CD4-positive, alpha-beta memory T cell (primary cell): Measurements from ENCODE around the gene SAMD4A. TPM values are rescaled to one million over a fixed set of nuclear protein-coding genes. Genes with fewer than 3 reads are reported as not detected.
A peak's percentile ranks its signal among the peaks of the same experiment; 100 is the strongest.
"Not testable (repeated sequence)": the region's sequence is repeated elsewhere in the genome, so short reads cannot be mapped to it uniquely, and the experiment has no call there.

ENCODE experiments used
- CTCF ChIA-PET: fragments of 350-600 bp; sonication (Branson Sonifier 250); formaldehyde crosslinking; loops from one replicate; lab custom pipeline; 2021; ENCODE audit warnings: inconsistent platforms; ENCODE audit not compliant: partially characterized antibody; lab: Charles Lee
- POLR2A ChIA-PET: fragments of 350-600 bp; sonication (Branson Sonifier 250); formaldehyde crosslinking; loops from one replicate; lab custom pipeline; 2021; ENCODE audit not compliant: partially characterized antibody; lab: Charles Lee
- DNase-seq, 5 donors: peaks; one replicate each; pipeline versions ENCODE4 v3.0.0 to v3.0.0-alpha.2; 2020 to 2022; ENCODE audit warnings: mixed read lengths in 1 of 5
- H3K27ac ChIP-seq: one replicate; pipeline ENCODE4 v1.7.0; 2013; ENCODE audit warnings: low read depth, low read length
- H3K27me3 ChIP-seq: 2 replicates; pipeline ENCODE4 v1.7.0; 2013; ENCODE audit warnings: mild to moderate bottlenecking, low read length, moderate library complexity; ENCODE audit not compliant: insufficient read depth
- H3K36me3 ChIP-seq: 2 replicates; pipeline ENCODE4 v1.7.0; 2013; ENCODE audit warnings: mild to moderate bottlenecking, low read length, moderate library complexity; ENCODE audit not compliant: insufficient read depth
- H3K4me1 ChIP-seq: 2 replicates; pipeline ENCODE4 v1.7.0; 2013; ENCODE audit warnings: mild to moderate bottlenecking, low read length, moderate library complexity; ENCODE audit not compliant: insufficient read depth
- H3K4me3 ChIP-seq, 2 donors: one replicate each; pipeline ENCODE4 v1.7.0; 2013; ENCODE audit warnings: low read length in 2 of 2, mild to moderate bottlenecking in 1 of 2
- H3K9me3 ChIP-seq, 2 donors: one replicate each; pipeline ENCODE4 v1.7.0; 2013; ENCODE audit warnings: low read length in 2 of 2, control low read depth in 1 of 2; ENCODE audit not compliant: control insufficient read depth in 1 of 2
- H3K27ac Mint-ChIP-seq, 7 donors: one replicate each; pipeline ENCODE4 v1.8.0; 2020 to 2021; ENCODE audit warnings: mixed read lengths in 7 of 7, mild to moderate bottlenecking in 6 of 7, inconsistent platforms in 3 of 7, moderate library complexity in 3 of 7
- H3K27me3 Mint-ChIP-seq, 2 donors: one replicate each; pipeline ENCODE4 v1.8.0; 2020 to 2021; ENCODE audit warnings: mixed read lengths in 2 of 2
- H3K36me3 Mint-ChIP-seq, 2 donors: one replicate each; pipeline ENCODE4 v1.8.0; 2020 to 2021; ENCODE audit warnings: mixed read lengths in 2 of 2, inconsistent platforms in 1 of 2, mild to moderate bottlenecking in 1 of 2
- H3K4me1 Mint-ChIP-seq, 4 donors: one replicate each; pipeline ENCODE4 v1.8.0; 2020 to 2021; ENCODE audit warnings: mixed read lengths in 4 of 4, mild to moderate bottlenecking in 1 of 4
- H3K4me3 Mint-ChIP-seq, 8 donors: one replicate each; pipeline ENCODE4 v1.8.0; 2020 to 2021; ENCODE audit warnings: mixed read lengths in 8 of 8, mild to moderate bottlenecking in 7 of 8, moderate library complexity in 6 of 8, inconsistent platforms in 3 of 8
- H3K9me3 Mint-ChIP-seq, 8 donors: one replicate each; pipeline ENCODE4 v1.8.0; 2020 to 2021; ENCODE audit warnings: mixed read lengths in 8 of 8, mild to moderate bottlenecking in 5 of 8, inconsistent platforms in 3 of 8, moderate library complexity in 1 of 8
- intact Hi-C: fragments of 100-400 bp; cut with micrococcal nuclease; formaldehyde crosslinking; loops from one replicate; pipeline ENCODE4 v1.15.1; 2023
- polyA plus RNA-seq, 2 donors: library from polyadenylated mRNA; unstranded; fragments of 300-500 nt; fragmentation: Illumina TruSeq; gene quantifications; one replicate each; pipeline ENCODE4 v1.2.3, GENCODE V29; 2021
- total RNA-seq, 2 experiments: library from RNA; stranded (reverse); gene quantifications; one replicate each; pipeline ENCODE4 v1.2.3, GENCODE V29; 2021

Gene SAMD4A
- total and polyA plus RNA-seq, 4 experiments from 2014 or later = 0.72 to 1.4 (median 0.93) TPM; not detected in 1

DNA sequence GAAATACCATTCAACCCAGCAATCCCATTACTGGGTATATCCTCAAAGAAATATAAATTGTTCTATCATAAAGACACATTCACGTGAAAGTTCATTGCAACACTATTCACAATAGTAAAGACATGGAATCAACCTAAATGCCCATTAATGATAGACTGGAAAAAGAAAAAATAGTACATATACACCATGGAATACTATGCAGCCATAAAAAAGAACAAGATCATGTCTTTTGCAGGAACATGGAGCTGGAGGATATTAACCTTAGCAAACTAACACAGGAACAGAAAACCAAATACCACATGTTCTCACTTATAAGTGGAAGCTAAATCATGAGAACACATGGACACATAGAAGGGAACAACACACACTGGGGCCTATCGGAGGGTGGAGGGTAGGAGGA is 234.6 kb downstream of the SAMD4A start:
- H3K27me3 Mint-ChIP-seq = peaks cover 4 to 12% of the 10 kb centered on the region in 2 donors
- DNase-seq, H3K9me3 ChIP-seq, H3K36me3 ChIP-seq, H3K27me3 ChIP-seq, POLR2A ChIA-PET, H3K4me1 Mint-ChIP-seq, H3K4me3 Mint-ChIP-seq, H3K4me1 ChIP-seq, H3K4me3 ChIP-seq, H3K9me3 Mint-ChIP-seq, H3K36me3 Mint-ChIP-seq, H3K27ac ChIP-seq, intact Hi-C loops: not testable (repeated sequence)
- CTCF ChIA-PET = interaction anchor here (0.9 to 1.8 kb wide), 2 partner anchors 27 to 237 kb away, joined by 3 to 5 read pairs; no protein-coding TSS in a partner anchor
- H3K27ac Mint-ChIP-seq = peak overlapping the region in 2 of 7 donors; percentile 2 to 57

DNA sequence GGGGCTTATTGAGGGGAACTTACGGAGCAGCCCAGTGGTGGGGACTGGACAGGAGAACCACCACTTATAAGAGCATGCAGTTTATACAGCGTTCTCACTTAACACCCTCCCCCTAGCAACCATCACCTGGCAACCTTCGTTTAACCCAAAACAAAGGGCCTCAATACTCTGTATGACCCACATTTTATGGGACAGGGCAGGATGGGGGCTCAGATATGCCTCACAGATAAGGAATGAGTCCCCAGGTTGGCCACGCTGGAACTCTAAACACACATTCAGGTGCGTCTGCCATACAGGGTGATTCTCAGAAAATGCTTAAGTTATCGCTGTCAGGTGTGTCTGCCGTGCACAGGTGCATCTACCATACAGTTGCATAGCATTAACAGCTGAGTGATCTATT is 236.5 kb downstream of the SAMD4A start:
- H3K27me3 ChIP-seq = no peaks in the 10 kb centered on the region
- POLR2A ChIA-PET = no interaction called here
- H3K9me3 Mint-ChIP-seq = peaks cover 0 to 3% (median 0%) of the 10 kb centered on the region in 8 donors
- intact Hi-C loops = no loop called here
- H3K36me3 ChIP-seq = no peaks in the 10 kb centered on the region
- H3K4me1 ChIP-seq = no peaks in the 10 kb centered on the region
- no peak overlapping the region for H3K4me3 Mint-ChIP-seq
- no peaks in the 10 kb centered on the region for H3K36me3 Mint-ChIP-seq
- H3K27me3 Mint-ChIP-seq = peaks cover 4 to 14% of the 10 kb centered on the region in 2 donors
- H3K27ac ChIP-seq = no peak overlapping the region
- H3K9me3 ChIP-seq = no peaks in the 10 kb centered on the region
- no peak overlapping the region for H3K4me3 ChIP-seq
- H3K27ac Mint-ChIP-seq = peak overlapping the region in 2 of 7 donors; percentile 18 to 35
- CTCF ChIA-PET = interaction anchor here (1.4 to 4.8 kb wide), 4 partner anchors 10 to 239 kb away, joined by 5 to 35 read pairs (median 6); no protein-coding TSS in a partner anchor
- H3K4me1 Mint-ChIP-seq = peaks cover 1 to 7% (median 5%) of the 10 kb centered on the region in 4 donors
- peak in 4 of 5 donors; percentile 8 to 50 (median 33) for DNase-seq

DNA sequence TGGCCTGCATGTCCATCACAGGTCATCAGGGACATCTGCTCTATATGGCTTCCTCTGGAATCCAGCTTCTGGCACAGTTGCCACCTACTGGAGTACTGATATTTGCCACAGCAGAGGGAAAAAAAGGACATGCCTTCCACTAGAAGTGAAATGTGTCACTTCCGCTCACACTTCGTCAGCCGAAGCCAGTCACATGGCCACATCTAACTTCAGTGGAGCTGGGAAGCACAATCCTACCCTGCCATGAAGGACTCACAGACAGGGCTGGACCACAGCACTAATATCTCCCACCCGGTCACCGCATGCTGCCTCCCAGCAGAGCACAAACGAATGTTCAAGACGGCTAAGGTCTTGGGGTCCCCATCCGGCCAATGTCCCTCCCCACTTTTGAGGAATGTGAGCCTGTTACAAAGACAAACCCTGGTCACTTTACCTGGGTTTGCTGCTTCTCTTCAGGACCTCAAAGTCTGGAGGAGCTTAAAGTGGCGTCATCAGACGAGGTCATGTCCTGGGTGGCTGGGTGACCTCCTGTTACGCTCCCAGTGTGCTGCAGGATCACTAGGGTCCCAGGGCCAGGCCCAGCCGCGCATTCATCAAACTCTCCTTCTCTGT is 237.1 kb downstream of the SAMD4A start:
- H3K36me3 Mint-ChIP-seq = no peaks in the 10 kb centered on the region

DNA sequence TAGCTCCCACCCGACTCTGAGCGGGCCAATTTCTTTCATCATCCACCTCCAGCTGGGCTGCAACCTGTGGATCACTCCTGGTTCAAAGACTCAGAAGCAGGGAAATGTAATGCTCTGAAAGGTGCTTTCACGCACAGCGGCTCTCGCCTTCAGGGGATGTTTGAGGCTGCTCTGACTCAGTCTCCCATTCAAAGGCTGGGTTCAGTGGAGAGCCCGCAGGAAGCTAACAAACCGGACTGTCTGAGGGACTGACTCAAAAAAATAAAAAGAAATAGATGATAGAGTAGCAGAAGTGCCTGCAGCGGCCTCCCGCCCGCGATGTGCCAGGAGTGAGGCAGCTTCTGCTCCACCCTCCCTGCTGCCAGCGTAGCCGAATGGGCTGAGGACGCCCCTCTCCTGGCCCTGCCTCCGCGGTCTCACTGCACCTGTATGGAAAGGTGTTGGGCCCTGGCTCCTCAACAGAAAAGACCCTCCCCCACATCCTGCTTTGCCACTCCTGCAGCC is 237.7 kb downstream of the SAMD4A start:
- Mint-ChIP-seq H3K4me1 (peaks cover 1 to 7% (median 5%) of the 10 kb centered on the region in 4 donors), H3K4me3 (no peak overlapping the region), H3K36me3 (no peaks in the 10 kb centered on the region), H3K9me3 (peaks cover 0 to 3% (median 0%) of the 10 kb centered on the region in 8 donors), H3K27ac (no peak overlapping the region), H3K27me3 (peaks cover 4 to 12% of the 10 kb centered on the region in 2 donors)
- H3K4me1 ChIP-seq = no peaks in the 10 kb centered on the region
- H3K36me3 ChIP-seq = no peaks in the 10 kb centered on the region
- intact Hi-C loops = no loop called here
- DNase-seq = no peak
- no peaks in the 10 kb centered on the region for H3K9me3 ChIP-seq
- H3K27ac ChIP-seq = no peak overlapping the region
- ChIA-PET CTCF (interaction anchor here (0.6 to 4.9 kb wide), 12 partner anchors 10 to 438 kb away, joined by 3 to 35 read pairs (median 4); partner anchors contain the start of gene GCH1), POLR2A (no interaction called here)
- H3K4me3 ChIP-seq = no peak overlapping the region
- H3K27me3 ChIP-seq = no peaks in the 10 kb centered on the region

More for the DNA sequence above, 237.1 kb downstream of the SAMD4A start:
- no peak for DNase-seq
- no peak overlapping the region for H3K4me3 ChIP-seq
- no peak overlapping the region for H3K27ac ChIP-seq
- H3K27me3 ChIP-seq = no peaks in the 10 kb centered on the region
- peaks cover 0 to 3% (median 0%) of the 10 kb centered on the region in 8 donors for H3K9me3 Mint-ChIP-seq
- CTCF ChIA-PET = interaction anchor here (1.0 to 4.9 kb wide), 9 partner anchors 10 to 437 kb away, joined by 3 to 35 read pairs (median 8); no protein-coding TSS in a partner anchor
- peaks cover 1 to 7% (median 5%) of the 10 kb centered on the region in 4 donors for H3K4me1 Mint-ChIP-seq
- H3K4me1 ChIP-seq = no peaks in the 10 kb centered on the region
- intact Hi-C loops = no loop called here
- no peak overlapping the region for H3K4me3 Mint-ChIP-seq
- H3K27me3 Mint-ChIP-seq = peaks cover 4 to 13% of the 10 kb centered on the region in 2 donors
- H3K27ac Mint-ChIP-seq = no peak overlapping the region
- POLR2A ChIA-PET = no interaction called here
- H3K36me3 ChIP-seq = no peaks in the 10 kb centered on the region
- no peaks in the 10 kb centered on the region for H3K9me3 ChIP-seq

DNA sequence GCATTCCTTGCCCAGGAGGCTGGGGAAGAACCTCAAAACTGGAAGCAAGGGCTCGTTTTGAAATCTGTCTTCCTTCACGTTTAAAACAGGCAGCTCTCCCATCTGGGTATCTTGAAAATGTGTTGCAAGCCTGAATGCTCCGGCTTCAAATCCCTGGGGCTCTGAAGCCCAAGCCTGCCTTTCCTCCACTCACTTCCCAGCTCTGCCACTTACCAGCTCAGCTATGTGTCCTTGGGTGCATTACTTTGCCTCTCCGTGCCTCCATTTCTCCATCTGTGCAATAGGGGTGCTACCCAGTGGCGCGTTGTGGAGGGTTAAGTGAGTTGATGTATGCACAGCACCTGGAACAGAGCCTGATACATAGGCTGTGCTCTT is 238.1 kb downstream of the SAMD4A start:
- no peak overlapping the region for H3K4me3 ChIP-seq
- H3K4me1 Mint-ChIP-seq = peaks cover 1 to 7% (median 5%) of the 10 kb centered on the region in 4 donors

DNA sequence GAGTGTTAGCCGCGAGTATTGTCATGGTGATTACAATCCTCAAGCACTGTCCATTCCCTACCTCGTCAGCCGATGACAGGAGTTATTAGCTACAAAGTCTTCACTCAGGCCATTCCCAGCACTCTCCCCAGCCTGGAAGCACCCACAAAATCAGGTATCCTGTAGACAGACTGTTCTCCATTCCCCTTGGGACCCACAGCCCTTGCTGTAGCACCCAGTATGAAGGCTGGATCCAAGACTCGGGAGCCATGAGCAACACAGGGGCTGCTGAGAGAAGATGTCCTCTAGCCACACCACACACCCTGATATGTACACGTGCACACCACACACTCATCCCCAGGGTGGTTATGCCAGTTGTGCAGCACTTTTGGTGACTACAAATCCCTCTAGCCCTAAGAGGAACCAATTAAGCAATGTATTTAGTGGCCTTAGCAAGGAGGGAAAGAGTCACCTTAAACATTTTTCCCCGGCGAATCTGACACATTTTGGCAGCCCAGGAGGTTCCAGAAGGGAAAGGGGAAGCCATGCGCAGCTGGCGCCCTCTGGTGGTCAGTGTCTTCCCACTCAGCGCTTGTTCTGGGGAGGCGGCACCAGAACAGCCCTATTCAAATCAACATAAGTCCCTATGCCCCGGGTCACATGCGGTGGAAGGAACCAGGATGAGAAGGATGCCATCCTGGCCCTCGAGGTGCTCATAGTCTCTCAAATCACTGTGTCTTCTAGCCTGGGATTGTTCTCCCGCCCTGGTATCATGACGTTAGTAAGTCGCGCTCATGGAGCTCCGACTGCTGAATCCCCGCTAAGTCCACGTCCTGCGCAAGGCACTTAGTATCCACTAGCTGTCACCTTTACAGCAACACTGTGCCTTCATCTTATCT is 238.8 kb downstream of the SAMD4A start:
- Histone ChIP-seq H3K9me3 (no peaks in the 10 kb centered on the region), H3K27ac (no peak overlapping the region), H3K36me3 (no peaks in the 10 kb centered on the region), H3K4me1 (no peaks in the 10 kb centered on the region), H3K27me3 (no peaks in the 10 kb centered on the region), H3K4me3 (no peak overlapping the region)
- no peaks in the 10 kb centered on the region for H3K36me3 Mint-ChIP-seq
- peaks cover 1 to 7% (median 5%) of the 10 kb centered on the region in 4 donors for H3K4me1 Mint-ChIP-seq
- intact Hi-C loops = loop anchor here (1.0 kb wide), 3 partner anchors 76 to 241 kb away; no protein-coding TSS in a partner anchor
- H3K27me3 Mint-ChIP-seq = peaks cover 4 to 10% of the 10 kb centered on the region in 2 donors
- H3K27ac Mint-ChIP-seq = peak overlapping the region in 1 of 7 donors; percentile 4
- DNase-seq = peak; percentile 55 to 64 (median 62)
- ChIA-PET CTCF (interaction anchor here (0.6 to 4.9 kb wide), 13 partner anchors 9 to 242 kb away, joined by 3 to 35 read pairs (median 6); partner anchors contain the start of gene GCH1), POLR2A (no interaction called here)
- H3K4me3 Mint-ChIP-seq = peak overlapping the region in 2 of 8 donors; percentile 9 to 24
- peaks cover 0 to 3% (median 0%) of the 10 kb centered on the region in 8 donors for H3K9me3 Mint-ChIP-seq

More for the DNA sequence above, 238.1 kb downstream of the SAMD4A start:
- H3K9me3 Mint-ChIP-seq = peaks cover 0 to 3% (median 0%) of the 10 kb centered on the region in 8 donors
- ChIA-PET POLR2A (no interaction called here), CTCF (interaction anchor here (0.6 to 4.9 kb wide), 11 partner anchors 10 to 241 kb away, joined by 3 to 35 read pairs (median 6); partner anchors contain the start of gene GCH1)
- Histone ChIP-seq H3K9me3 (no peaks in the 10 kb centered on the region), H3K27ac (no peak overlapping the region), H3K36me3 (no peaks in the 10 kb centered on the region), H3K27me3 (no peaks in the 10 kb centered on the region), H3K4me1 (no peaks in the 10 kb centered on the region)
- H3K36me3 Mint-ChIP-seq = no peaks in the 10 kb centered on the region
- H3K27ac Mint-ChIP-seq = no peak overlapping the region
- H3K4me3 Mint-ChIP-seq = no peak overlapping the region
- H3K27me3 Mint-ChIP-seq = peaks cover 4 to 12% of the 10 kb centered on the region in 2 donors
- DNase-seq = no peak
- intact Hi-C loops = no loop called here
